Measurements from ENCODE around the gene EFR3B. TPM values are rescaled to one million over a fixed set of nuclear protein-coding genes. Genes with fewer than 3 reads are reported as not detected.

EFR3B gene
- polyA plus RNA-seq, 3 donors: not detected

DNA sequence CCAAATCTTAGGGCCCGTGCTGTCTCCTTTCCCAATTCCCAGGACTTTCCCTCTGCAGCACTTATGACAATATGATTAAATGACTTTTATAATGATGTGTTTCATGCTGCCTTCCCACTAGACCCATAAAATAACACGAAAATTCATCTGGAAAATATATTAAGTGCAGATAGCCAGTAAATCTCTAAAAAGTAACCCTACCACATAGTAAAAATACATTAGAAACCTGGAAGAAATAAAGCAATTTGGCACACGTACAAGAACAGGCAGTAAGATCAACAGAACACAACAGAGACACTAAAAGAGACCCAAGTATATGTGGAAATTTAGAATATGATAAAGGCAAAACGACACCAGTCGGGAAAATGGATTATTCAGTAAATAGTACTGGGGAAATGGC, 156.7 kb downstream of the EFR3B start:
- Histone ChIP-seq H3K4me1 (ENCODE audit: control insufficient read depth in 1 of 2, insufficient read depth in 2 of 2, low read length in 2 of 2) (peaks cover 0 to 3% of the 10 kb centered on the region in 2 donors), H3K36me3 (replicated peaks in 1 of 2; ENCODE audit: control insufficient read depth in 1 of 2, insufficient read depth in 2 of 2, low read length in 2 of 2) (no peaks in the 10 kb centered on the region), H3K9me3 (replicated peaks in 1 of 2; ENCODE audit: control insufficient read depth in 1 of 2, insufficient read depth in 1 of 2, low read length in 2 of 2) (no peaks in the 10 kb centered on the region), H3K4me2 (replicated peaks; ENCODE audit: extremely low read depth, low read length, poor library complexity, severe bottlenecking) (no peak overlapping the region), H3K9ac (ENCODE audit: insufficient read depth, low read length, poor library complexity, severe bottlenecking) (no peak overlapping the region), H3K4me3 (replicated peaks in 1 of 3; ENCODE audit: low read depth in 2 of 3, low read length in 3 of 3) (no peak overlapping the region), H2AFZ (ENCODE audit: insufficient read depth, low read depth, low read length, poor library complexity, severe bottlenecking) (no peak overlapping the region), H4K20me1 (ENCODE audit: insufficient read depth, low read length) (no peaks in the 10 kb centered on the region), H3K27ac (ENCODE audit: low read depth in 1 of 2, low read length in 2 of 2) (no peak overlapping the region), H3K79me2 (ENCODE audit: insufficient read depth, low read length) (no peaks in the 10 kb centered on the region), H3K27me3 (ENCODE audit: control insufficient read depth in 2 of 2, insufficient read depth in 2 of 2, low read length in 2 of 2) (no peaks in the 10 kb centered on the region)
- no CpG with 5 or more reads among the region's 5 CpGs for WGBS (ENCODE audit: insufficient coverage)
- no peak overlapping the region for H3K27ac Mint-ChIP-seq
- TF ChIP-seq, protein P1, sequence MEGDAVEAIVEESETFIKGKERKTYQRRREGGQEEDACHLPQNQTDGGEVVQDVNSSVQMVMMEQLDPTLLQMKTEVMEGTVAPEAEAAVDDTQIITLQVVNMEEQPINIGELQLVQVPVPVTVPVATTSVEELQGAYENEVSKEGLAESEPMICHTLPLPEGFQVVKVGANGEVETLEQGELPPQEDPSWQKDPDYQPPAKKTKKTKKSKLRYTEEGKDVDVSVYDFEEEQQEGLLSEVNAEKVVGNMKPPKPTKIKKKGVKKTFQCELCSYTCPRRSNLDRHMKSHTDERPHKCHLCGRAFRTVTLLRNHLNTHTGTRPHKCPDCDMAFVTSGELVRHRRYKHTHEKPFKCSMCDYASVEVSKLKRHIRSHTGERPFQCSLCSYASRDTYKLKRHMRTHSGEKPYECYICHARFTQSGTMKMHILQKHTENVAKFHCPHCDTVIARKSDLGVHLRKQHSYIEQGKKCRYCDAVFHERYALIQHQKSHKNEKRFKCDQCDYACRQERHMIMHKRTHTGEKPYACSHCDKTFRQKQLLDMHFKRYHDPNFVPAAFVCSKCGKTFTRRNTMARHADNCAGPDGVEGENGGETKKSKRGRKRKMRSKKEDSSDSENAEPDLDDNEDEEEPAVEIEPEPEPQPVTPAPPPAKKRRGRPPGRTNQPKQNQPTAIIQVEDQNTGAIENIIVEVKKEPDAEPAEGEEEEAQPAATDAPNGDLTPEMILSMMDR (IDR thresholded peaks at IDR 0.05): no peak
- peaks cover 7% of the 10 kb centered on the region for H3K4me1 Mint-ChIP-seq
- H3K36me3 Mint-ChIP-seq: no peaks in the 10 kb centered on the region
- H3K9me3 Mint-ChIP-seq: no peaks in the 10 kb centered on the region
- H3K27me3 Mint-ChIP-seq (ENCODE audit: low read depth in 3 of 3): peaks cover 4 to 17% (median 7%) of the 10 kb centered on the region in 3 donors
- intact Hi-C loops (cut with micrococcal nuclease): no loop called here
- DNase-seq: no peak
- no peak overlapping the region for H3K4me3 Mint-ChIP-seq

DNA sequence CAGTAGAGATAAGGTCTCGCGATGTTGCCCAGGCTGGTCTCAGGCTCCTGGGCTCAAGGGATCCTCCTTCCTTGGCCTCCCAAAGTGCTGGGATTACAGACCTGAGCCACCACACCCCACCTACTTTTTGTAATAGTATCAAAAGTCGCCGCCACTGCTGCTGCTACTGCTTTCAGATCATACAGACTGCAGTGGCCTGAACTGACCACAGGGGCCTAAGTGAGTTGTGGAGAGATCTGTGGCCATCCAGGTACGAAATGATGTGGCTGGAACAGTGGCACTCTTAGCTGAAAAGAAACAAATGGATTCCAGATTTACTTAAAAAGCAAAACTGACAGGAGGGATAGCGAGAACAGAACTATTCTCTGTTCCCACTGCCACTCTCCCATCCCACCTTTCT, 159.4 kb downstream of the EFR3B start:
- no peak overlapping the region for H3K9ac ChIP-seq (ENCODE audit: insufficient read depth, low read length, poor library complexity, severe bottlenecking)
- no peaks in the 10 kb centered on the region for H4K20me1 ChIP-seq (ENCODE audit: insufficient read depth, low read length)
- Mint-ChIP-seq H3K9me3 (no peaks in the 10 kb centered on the region), H3K4me1 (peaks cover 9% of the 10 kb centered on the region), H3K36me3 (no peaks in the 10 kb centered on the region), H3K4me3 (no peak overlapping the region), H3K27me3 (ENCODE audit: low read depth in 3 of 3) (peaks cover 9 to 15% (median 10%) of the 10 kb centered on the region in 3 donors), H3K27ac (no peak overlapping the region)
- peaks cover 0 to 3% of the 10 kb centered on the region in 2 donors for H3K4me1 ChIP-seq (ENCODE audit: control insufficient read depth in 1 of 2, insufficient read depth in 2 of 2, low read length in 2 of 2)
- no peak for DNase-seq
- no peak overlapping the region for H3K4me2 ChIP-seq (replicated peaks; ENCODE audit: extremely low read depth, low read length, poor library complexity, severe bottlenecking)
- H3K4me3 ChIP-seq (replicated peaks in 1 of 3; ENCODE audit: low read depth in 2 of 3, low read length in 3 of 3): no peak overlapping the region
- no peaks in the 10 kb centered on the region for H3K27me3 ChIP-seq (ENCODE audit: control insufficient read depth in 2 of 2, insufficient read depth in 2 of 2, low read length in 2 of 2)
- 100% methylated on average over 2 of the region's 6 CpGs for WGBS (ENCODE audit: insufficient coverage)
- TF ChIP-seq, protein P1 (IDR thresholded peaks at IDR 0.05): peak; percentile 40
- H3K9me3 ChIP-seq (replicated peaks in 1 of 2; ENCODE audit: control insufficient read depth in 1 of 2, insufficient read depth in 1 of 2, low read length in 2 of 2): no peaks in the 10 kb centered on the region
- H3K27ac ChIP-seq (ENCODE audit: low read depth in 1 of 2, low read length in 2 of 2): no peak overlapping the region
- no peaks in the 10 kb centered on the region for H3K36me3 ChIP-seq (replicated peaks in 1 of 2; ENCODE audit: control insufficient read depth in 1 of 2, insufficient read depth in 2 of 2, low read length in 2 of 2)
- intact Hi-C loops (cut with micrococcal nuclease): no loop called here
- no peak overlapping the region for H2AFZ ChIP-seq (ENCODE audit: insufficient read depth, low read depth, low read length, poor library complexity, severe bottlenecking)
- H3K79me2 ChIP-seq (ENCODE audit: insufficient read depth, low read length): no peaks in the 10 kb centered on the region
